HG02759 (cell line): Measurements from ENCODE around the gene INSM2.

Source experiments
- ATAC-seq: cut with Tn5 transposase; IDR thresholded peaks from one replicate; pipeline ENCODE4 v1.9.1; 2021; ENCODE audit warnings: mild to moderate bottlenecking, moderate library complexity; ENCODE audit not compliant: unreplicated experiment

Gene INSM2

GRCh38 chr14:35539969-35540368, 6.0 kb downstream of the INSM2 start:
- no peak for ATAC-seq

- ATAC-seq, result no peak
Measured at GRCh38 chr14:35543006-35543405, 9.0 kb downstream of the INSM2 start.

- ATAC-seq, result no peak
Measured at GRCh38 chr14:35549551-35549950, 15.6 kb downstream of the INSM2 start.

GRCh38 chr14:35551081-35551480, 17.1 kb downstream of the INSM2 start:
- ATAC-seq, result no peak

GRCh38 chr14:35553808-35554207, 19.8 kb downstream of the INSM2 start:
- no peak for ATAC-seq

- no peak for ATAC-seq
Measured at GRCh38 chr14:35556548-35556947, 22.6 kb downstream of the INSM2 start.

GRCh38 chr14:35557221-35557747, 23.3 kb downstream of the INSM2 start:
- ATAC-seq, result no peak

GRCh38 chr14:35558680-35559079, 24.7 kb downstream of the INSM2 start:
- no peak for ATAC-seq

- no peak for ATAC-seq
Measured at GRCh38 chr14:35565871-35566464, 32.0 kb downstream of the INSM2 start.

GRCh38 chr14:35571598-35571997, 37.6 kb downstream of the INSM2 start:
- ATAC-seq, result no peak

- ATAC-seq, result no peak
Measured at GRCh38 chr14:35573911-35574310, 39.9 kb downstream of the INSM2 start.

- ATAC-seq, result no peak
Measured at GRCh38 chr14:35576260-35576659, 42.3 kb downstream of the INSM2 start.

GRCh38 chr14:35576856-35577255, 42.9 kb downstream of the INSM2 start:
- ATAC-seq, result no peak

GRCh38 chr14:35578135-35578534, 44.2 kb downstream of the INSM2 start:
- ATAC-seq, result no peak

- ATAC-seq, result no peak
Measured at GRCh38 chr14:35578639-35579038, 44.7 kb downstream of the INSM2 start.
